HUES6 (cell line): ENCODE data around the gene SOX9.
"Not testable (repeated sequence)": the region's sequence is repeated elsewhere in the genome, so short reads cannot be mapped to it uniquely, and the experiment has no call there.

Source experiments
- H3K27ac ChIP-seq: 2 replicates; pipeline ENCODE4 v1.7.0; 2013; ENCODE audit warnings: low read depth, mild to moderate bottlenecking, low read length, inconsistent platforms
- H3K27me3 ChIP-seq: 2 replicates; pipeline ENCODE4 v1.6.1; 2013; ENCODE audit warnings: low read length; ENCODE audit not compliant: control insufficient read depth, insufficient read depth
- H3K36me3 ChIP-seq: 2 replicates; pipeline ENCODE4 v1.6.1; 2013; ENCODE audit warnings: low read length; ENCODE audit not compliant: control insufficient read depth, insufficient read depth
- H3K4me1 ChIP-seq: 2 replicates; pipeline ENCODE4 v1.6.1; 2013; ENCODE audit warnings: low read length; ENCODE audit not compliant: control insufficient read depth, insufficient read depth
- H3K4me3 ChIP-seq: 2 replicates; pipeline ENCODE4 v1.5.1; 2013; ENCODE audit warnings: low read depth, low read length
- H3K9ac ChIP-seq: one replicate; pipeline ENCODE4 v1.6.1; 2013; ENCODE audit warnings: mild to moderate bottlenecking, low read length
- H3K9me3 ChIP-seq: 2 replicates; pipeline ENCODE4 v1.6.1; 2013; ENCODE audit warnings: low read depth, low read length; ENCODE audit not compliant: control insufficient read depth, insufficient read depth

Gene SOX9

GRCh38 chr17:72134608-72135394 lies 14.0 kb downstream of the SOX9 start:
- no peak overlapping the region for H3K4me3 ChIP-seq

DNA sequence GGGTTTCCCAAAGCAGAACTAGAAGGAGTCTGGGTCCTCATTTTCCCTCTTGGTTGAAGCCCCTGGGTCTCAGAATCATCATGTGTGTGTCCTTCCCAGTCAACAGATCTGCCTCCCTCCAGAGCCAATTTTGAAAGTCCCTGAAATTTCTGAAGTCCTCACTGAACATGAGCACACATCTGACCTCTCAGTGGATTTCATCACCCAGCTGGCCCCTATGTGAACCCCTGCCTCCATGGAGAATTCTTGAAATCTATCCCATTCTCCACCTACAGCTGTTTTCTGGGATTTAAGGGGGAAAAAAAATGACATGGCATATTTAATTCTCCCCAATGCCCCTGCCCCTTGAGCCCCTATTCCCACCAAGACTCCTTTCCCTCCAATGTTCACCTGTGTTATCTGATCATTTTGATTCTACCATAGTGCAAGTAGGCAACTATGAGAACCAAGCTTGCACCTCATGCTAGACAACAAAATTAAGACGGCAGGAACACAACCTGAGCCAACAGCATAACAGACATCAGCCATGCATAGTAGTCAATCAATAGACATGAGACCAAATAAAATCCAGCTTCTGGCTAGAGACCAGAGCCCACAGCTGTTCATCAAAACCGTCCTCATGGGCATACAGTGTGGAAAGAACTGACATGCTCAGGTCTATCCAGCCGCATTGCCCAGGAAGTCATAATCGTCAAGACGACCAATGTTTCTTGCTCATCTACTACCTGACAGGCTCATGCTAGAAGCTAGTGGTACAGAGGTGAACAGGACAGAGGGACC lies 14.9 kb downstream of the SOX9 start:
- no peaks in the 10 kb centered on the region for H3K27me3 ChIP-seq
- no peaks in the 10 kb centered on the region for H3K9me3 ChIP-seq

More at GRCh38 chr17:72134608-72135394, 14.0 kb downstream of the SOX9 start:
- H3K9ac ChIP-seq = no peak overlapping the region
- H3K27ac ChIP-seq = no peak overlapping the region
- H3K4me1 ChIP-seq = peaks cover 8% of the 10 kb centered on the region
- H3K36me3 ChIP-seq = no peaks in the 10 kb centered on the region
- no peaks in the 10 kb centered on the region for H3K9me3 ChIP-seq
- H3K27me3 ChIP-seq = no peaks in the 10 kb centered on the region

GRCh38 chr17:72136692-72137091 lies 15.9 kb downstream of the SOX9 start:
- no peak overlapping the region for H3K27ac ChIP-seq

More for the DNA sequence above, 14.9 kb downstream of the SOX9 start:
- Histone ChIP-seq H3K4me1 (peaks cover 15% of the 10 kb centered on the region), H3K9ac (no peak overlapping the region), H3K4me3 (no peak overlapping the region), H3K36me3 (no peaks in the 10 kb centered on the region), H3K27ac (no peak overlapping the region)

GRCh38 chr17:72137161-72137560 lies 16.3 kb downstream of the SOX9 start:
- no peaks in the 10 kb centered on the region for H3K27me3 ChIP-seq

More at GRCh38 chr17:72136692-72137091, 15.9 kb downstream of the SOX9 start:
- Histone ChIP-seq H3K4me3 (no peak overlapping the region), H3K9ac (no peak overlapping the region), H3K27me3 (no peaks in the 10 kb centered on the region), H3K36me3 (no peaks in the 10 kb centered on the region), H3K4me1 (peaks cover 15% of the 10 kb centered on the region), H3K9me3 (no peaks in the 10 kb centered on the region)

GRCh38 chr17:72139212-72139611 lies 18.4 kb downstream of the SOX9 start:
- Histone ChIP-seq H3K27me3 (no peaks in the 10 kb centered on the region), H3K9me3 (no peaks in the 10 kb centered on the region), H3K27ac (no peak overlapping the region), H3K4me1 (peaks cover 15% of the 10 kb centered on the region), H3K4me3 (no peak overlapping the region), H3K9ac (no peak overlapping the region), H3K36me3 (no peaks in the 10 kb centered on the region)

More at GRCh38 chr17:72137161-72137560, 16.3 kb downstream of the SOX9 start:
- Histone ChIP-seq H3K4me1 (peaks cover 15% of the 10 kb centered on the region), H3K4me3 (no peak overlapping the region), H3K27ac (no peak overlapping the region), H3K9ac (no peak overlapping the region), H3K9me3 (no peaks in the 10 kb centered on the region), H3K36me3 (no peaks in the 10 kb centered on the region)

DNA sequence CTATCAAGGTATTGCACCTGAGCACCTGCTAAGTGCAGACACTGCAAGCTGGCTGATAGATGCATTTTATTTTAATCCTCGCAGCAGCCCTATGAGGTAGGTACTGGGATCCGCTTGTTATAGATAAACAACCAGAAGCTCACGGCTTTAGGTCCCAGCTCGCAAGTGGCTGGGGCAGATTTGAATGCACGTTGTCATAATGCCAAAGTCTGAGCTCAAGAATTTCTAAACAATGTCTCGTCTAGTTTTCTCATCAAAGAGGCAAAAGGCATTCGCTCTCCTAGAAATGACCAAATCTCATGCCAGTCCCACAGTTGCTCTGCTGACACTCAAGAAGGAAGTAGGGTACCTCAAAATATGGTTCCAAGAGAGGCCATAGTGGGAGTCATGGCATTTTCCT lies 20.5 kb downstream of the SOX9 start:
- no peak overlapping the region for H3K27ac ChIP-seq
- peaks cover 7% of the 10 kb centered on the region; the same call in 1 of the 2 replicates for H3K4me1 ChIP-seq
- no peaks in the 10 kb centered on the region for H3K9me3 ChIP-seq
- H3K36me3 ChIP-seq = no peaks in the 10 kb centered on the region
- no peak overlapping the region for H3K9ac ChIP-seq
- H3K4me3 ChIP-seq = no peak overlapping the region
- H3K27me3 ChIP-seq = no peaks in the 10 kb centered on the region

DNA sequence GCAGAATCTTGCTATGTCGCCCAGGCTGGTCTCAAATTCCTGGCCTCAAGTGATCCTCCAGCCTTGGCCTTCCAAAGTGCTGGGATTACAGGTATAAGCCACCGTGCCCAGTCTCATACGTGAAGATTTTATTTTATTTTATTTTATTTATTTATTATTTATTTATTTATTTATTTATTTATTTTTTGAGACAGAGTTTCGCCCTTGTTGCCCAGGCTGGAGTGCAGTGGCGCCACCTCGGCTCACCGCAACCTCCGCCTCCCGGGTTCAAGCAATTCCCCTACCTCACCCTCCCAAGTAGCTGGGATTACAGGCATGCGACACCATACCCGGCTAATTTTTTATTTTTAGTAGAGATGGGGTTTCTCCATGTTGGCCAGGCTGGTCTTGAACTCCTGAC lies 21.3 kb downstream of the SOX9 start:
- not testable (repeated sequence) for H3K9ac ChIP-seq, H3K4me1 ChIP-seq, H3K27me3 ChIP-seq, H3K36me3 ChIP-seq, H3K4me3 ChIP-seq, H3K9me3 ChIP-seq, H3K27ac ChIP-seq

DNA sequence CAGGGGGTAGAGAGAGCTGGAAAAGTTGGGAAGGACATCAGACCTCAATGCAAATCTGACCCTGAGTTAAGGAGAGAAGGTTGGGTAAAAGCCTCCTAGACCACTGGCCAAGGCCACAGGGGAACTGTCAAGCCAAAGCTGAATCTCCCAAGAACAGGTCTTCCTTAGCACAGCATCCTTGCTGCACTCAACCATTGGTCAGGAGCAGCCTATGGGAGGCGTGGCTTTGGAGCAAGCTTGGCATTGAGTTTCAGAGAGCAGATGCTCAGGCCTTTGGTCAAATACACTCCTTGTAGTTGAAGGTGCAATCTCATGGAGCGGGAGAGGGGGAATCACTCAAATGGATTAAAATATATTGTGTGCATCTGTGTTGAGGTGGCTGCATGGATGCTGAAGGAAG lies 21.8 kb downstream of the SOX9 start:
- H3K36me3 ChIP-seq = no peaks in the 10 kb centered on the region
- no peak overlapping the region for H3K4me3 ChIP-seq
- H3K9me3 ChIP-seq = no peaks in the 10 kb centered on the region
- H3K27ac ChIP-seq = no peak overlapping the region
- no peaks in the 10 kb centered on the region for H3K27me3 ChIP-seq
- peaks cover 7% of the 10 kb centered on the region; the same call in 1 of the 2 replicates for H3K4me1 ChIP-seq
- H3K9ac ChIP-seq = no peak overlapping the region

- H3K4me3 ChIP-seq = no peak overlapping the region
- no peaks in the 10 kb centered on the region for H3K27me3 ChIP-seq
- H3K36me3 ChIP-seq = no peaks in the 10 kb centered on the region
- no peak overlapping the region for H3K9ac ChIP-seq
- H3K27ac ChIP-seq = no peak overlapping the region
- H3K4me1 ChIP-seq = peaks cover 7% of the 10 kb centered on the region; the same call in 1 of the 2 replicates
- H3K9me3 ChIP-seq = no peaks in the 10 kb centered on the region
Observed at GRCh38 chr17:72143245-72143644, 22.4 kb downstream of the SOX9 start.

DNA sequence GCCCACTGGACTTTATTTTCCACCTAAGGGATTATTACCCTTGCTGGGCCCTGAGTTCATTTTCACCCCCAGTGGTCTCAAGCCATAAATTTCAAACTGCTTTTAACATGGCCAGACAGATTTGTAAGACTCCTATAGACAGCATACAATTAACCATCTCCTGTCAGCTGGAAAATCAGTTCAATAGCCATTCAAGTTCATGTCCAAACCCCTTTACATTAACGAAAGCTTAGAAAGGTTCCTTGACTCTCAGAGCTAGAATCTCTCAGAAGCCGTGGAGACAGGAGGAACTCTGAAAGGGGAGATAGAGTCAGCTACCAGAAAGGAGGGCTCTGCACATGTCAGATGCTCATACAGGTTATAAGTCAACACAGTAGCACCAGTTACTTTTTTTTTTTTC lies 23.3 kb downstream of the SOX9 start:
- H3K27ac ChIP-seq = no peak overlapping the region
- no peaks in the 10 kb centered on the region for H3K9me3 ChIP-seq
- H3K9ac ChIP-seq = no peak overlapping the region
- no peaks in the 10 kb centered on the region for H3K36me3 ChIP-seq
- no peak overlapping the region for H3K4me3 ChIP-seq
- peaks cover 7% of the 10 kb centered on the region; the same call in 1 of the 2 replicates for H3K4me1 ChIP-seq
- no peaks in the 10 kb centered on the region for H3K27me3 ChIP-seq

DNA sequence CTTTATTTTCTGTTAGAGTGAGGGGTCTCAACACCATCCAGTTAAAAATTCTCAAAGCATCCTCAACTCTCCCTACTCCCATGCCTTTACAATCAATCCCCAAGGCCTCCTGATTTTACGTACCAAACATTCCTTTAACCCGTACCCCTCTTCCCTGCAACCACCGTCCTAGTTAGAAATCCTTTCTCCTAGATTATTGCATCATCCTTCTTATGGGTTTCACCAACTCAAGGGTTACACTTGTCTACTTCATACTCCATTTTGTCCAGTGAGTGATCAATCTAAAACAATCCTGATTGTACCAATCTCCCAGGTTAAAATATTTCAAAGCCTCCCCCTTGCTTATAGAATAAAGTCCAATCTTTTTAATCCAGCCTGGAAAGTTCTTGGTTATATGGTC lies 24.7 kb downstream of the SOX9 start:
- peaks cover 6% of the 10 kb centered on the region for H3K4me1 ChIP-seq
- no peak overlapping the region for H3K9ac ChIP-seq
- no peaks in the 10 kb centered on the region for H3K9me3 ChIP-seq
- H3K4me3 ChIP-seq = no peak overlapping the region
- H3K27ac ChIP-seq = no peak overlapping the region
- no peaks in the 10 kb centered on the region for H3K36me3 ChIP-seq
- H3K27me3 ChIP-seq = no peaks in the 10 kb centered on the region
